GM21528 (cell line): Measurements from ENCODE around the gene ABCC4.

ENCODE experiments used
- ATAC-seq: cut with Tn5 transposase; IDR thresholded peaks from one replicate; pipeline ENCODE4 v1.9.1; 2021; ENCODE audit warnings: mild to moderate bottlenecking, moderate library complexity; ENCODE audit not compliant: unreplicated experiment, low FRiP score

ABCC4 gene

GRCh38 chr13:95128045-95128643, 173.1 kb downstream of the ABCC4 start:
- ATAC-seq, result no peak

- no peak for ATAC-seq
These were observed 176.3 kb downstream of the ABCC4 start for GRCh38 chr13:95124959-95125358.

- no peak for ATAC-seq
These were observed 177.5 kb downstream of the ABCC4 start for GRCh38 chr13:95123726-95124125.

DNA sequence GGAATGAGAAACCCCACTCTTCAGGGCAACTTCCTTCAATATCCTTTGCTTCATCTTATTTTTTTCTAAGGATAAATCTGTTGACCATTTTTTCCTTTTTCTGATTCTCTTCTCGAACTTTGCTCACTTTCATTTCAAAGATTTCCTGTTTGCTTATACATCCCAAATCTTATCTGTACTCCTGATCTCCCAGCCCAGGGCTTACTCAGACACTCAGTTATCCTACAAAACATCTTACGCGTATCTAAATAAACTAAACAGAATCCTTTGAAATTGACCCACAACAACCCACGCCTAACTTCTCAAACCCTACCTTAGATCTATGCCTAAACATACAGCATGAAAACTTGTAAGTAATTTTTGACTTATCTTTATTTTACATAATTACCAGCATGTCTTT, 179.2 kb downstream of the ABCC4 start:
- ATAC-seq, result no peak

GRCh38 chr13:95121516-95121915, 179.7 kb downstream of the ABCC4 start:
- ATAC-seq, result no peak

- no peak for ATAC-seq
These were observed 180.6 kb downstream of the ABCC4 start for GRCh38 chr13:95120650-95121049.

DNA sequence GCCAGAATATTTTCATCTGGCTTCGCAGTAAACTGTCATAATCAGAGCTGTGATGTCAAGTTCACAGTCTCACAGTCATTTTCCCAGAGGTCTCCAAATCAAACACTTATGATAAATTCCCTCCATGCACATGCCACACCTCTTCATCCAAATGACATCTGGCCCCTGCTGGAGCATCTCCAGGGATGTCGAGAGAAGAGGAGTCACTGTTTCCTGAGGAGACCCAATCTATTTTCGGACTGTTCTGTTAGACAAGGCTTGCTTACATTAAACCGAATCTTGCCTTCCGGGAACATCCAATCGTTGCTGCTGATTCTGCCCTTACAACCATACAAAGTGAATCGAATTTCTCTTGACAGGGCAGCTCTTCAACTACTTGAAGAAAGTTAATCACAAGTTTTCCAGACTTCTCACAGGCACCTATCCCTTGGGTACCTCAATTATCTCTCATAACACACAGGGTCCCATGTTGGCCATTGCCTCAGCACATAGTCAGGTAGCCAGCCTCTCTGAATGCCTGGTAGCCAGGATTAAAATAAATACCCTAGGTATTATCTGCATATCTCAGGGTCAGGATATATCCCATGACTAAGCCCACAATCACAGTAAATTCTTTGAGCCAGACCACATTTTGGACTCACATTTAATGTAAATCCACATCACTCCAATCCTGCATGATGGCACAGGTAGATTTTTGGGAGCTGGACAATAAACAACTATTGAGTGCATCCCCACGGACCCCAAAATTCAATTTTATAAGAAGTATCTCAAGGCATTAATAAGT, 182.5 kb downstream of the ABCC4 start:
- no peak for ATAC-seq

DNA sequence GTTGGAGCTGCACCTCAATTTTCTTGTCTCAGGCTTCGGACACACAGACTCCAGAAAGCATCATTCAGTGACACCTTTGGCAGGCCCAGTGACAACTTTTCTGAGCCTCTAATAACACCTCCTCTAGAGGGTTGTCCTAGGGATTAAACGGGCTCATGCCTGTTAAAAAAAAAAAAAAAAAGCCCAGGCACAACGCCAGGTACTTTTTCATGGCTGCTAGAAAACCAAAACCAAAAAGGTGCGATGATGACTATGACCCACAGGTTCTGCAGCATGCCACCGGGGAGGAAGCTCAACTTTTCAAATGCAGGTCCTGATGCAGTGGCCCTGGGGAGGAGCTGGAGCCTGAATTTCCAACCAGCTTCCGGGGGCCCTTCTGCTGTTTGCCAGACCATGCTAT, 184.2 kb downstream of the ABCC4 start:
- no peak for ATAC-seq

- ATAC-seq, result no peak
These were observed 185.7 kb downstream of the ABCC4 start for GRCh38 chr13:95115525-95115924.

DNA sequence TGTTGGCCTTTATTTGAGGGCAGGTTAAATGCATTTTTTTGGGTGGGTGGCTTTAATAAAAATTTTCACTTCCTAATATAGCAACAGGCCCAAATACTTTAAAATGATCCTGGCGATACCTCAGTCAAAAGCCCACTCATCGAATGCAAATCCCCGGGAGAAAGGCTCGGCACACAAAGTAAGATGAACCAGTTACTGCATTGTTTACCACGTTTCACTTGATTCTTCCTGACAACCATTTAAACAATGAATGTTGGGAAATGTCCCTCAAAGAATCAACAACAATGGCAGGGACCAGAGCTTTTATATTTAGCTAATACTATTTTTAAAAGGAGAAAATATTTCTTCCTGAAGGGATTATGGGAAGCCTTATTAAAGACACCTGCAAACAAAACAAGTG, 187.7 kb downstream of the ABCC4 start:
- ATAC-seq, result no peak

GRCh38 chr13:95112883-95113282, 188.4 kb downstream of the ABCC4 start:
- ATAC-seq, result no peak

DNA sequence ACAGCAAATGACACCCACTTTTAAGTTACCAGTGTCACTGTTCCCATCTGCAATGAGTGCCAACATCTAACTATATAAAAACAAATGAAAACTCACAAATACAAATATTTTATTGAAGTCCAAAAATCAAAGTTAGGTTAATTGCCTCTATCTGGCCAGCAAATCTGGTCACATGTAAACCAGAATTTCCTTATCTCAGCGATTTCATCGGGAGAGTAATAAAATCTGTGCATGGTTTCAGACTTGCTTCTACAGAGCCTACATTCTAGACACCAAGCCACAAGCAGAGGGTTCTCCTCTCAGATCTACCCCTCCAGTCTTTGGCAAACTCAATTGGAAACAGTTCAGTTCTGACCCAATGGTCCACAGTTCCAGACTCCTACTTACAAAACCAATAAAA, 189.6 kb downstream of the ABCC4 start:
- ATAC-seq, result no peak

DNA sequence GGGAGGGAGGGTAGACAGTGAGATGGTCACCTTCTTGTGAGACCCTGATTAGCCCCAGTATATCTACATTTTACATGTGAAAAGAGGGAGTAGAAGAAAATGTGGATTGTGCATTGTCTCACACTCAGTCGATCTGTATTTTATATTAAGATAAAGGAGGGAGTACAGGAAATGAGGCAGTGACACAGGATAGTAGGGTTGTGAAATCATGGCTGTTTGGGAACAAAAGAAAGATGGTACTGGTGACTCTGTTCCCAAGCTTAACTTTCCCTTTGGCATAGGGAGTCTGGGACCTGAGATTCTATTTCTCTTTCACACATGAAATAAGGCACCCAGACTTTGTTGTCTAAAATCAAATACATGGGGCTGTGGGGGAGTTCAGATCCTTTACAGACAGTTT, 194.7 kb downstream of the ABCC4 start:
- ATAC-seq, result no peak

GRCh38 chr13:95100525-95101433, 200.5 kb downstream of the ABCC4 start:
- no peak for ATAC-seq

GRCh38 chr13:95099541-95099940, 201.7 kb downstream of the ABCC4 start:
- no peak for ATAC-seq

GRCh38 chr13:95098916-95099315, 202.3 kb downstream of the ABCC4 start:
- no peak for ATAC-seq

DNA sequence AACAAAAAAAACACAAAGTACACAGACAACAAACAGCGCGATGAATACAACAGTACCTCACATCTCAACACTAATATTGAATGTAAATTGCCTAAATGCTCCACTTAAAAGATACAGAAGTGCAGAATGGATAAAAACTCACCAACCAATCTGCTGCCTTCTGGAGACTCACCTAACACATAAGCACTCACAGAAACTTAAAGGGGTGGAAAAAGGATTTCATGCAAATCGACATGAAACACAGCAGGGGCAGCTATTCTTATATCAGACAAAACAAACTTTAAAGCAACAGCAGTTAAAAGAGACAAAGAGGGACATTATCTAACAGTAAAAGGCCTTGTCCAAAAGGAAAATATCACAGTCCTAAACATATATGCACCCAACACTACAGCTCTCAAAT, 209.5 kb downstream of the ABCC4 start:
- ATAC-seq, result no peak

- no peak for ATAC-seq
These were observed 213.4 kb downstream of the ABCC4 start for GRCh38 chr13:95087746-95088305.

- ATAC-seq, result no peak
These were observed 214.5 kb downstream of the ABCC4 start for GRCh38 chr13:95086761-95087160.

DNA sequence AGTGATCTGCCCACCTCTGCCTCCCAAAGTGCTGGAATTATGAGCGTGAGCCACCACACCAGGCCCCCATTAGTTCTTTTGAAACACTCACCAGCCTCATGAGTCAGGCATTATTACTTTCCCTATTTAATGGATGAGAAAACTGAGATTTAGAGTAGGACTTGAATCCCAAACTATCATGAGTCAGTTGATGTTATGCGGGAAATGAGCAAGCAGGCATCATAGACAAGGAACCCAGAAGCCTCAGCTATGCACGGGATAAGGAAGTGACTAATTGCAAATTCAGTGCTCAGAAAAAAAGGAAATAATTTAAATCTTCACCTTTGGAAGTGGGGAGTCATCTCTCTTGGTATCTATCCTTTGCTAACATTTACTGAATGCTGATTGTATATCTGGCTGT, 217.5 kb downstream of the ABCC4 start:
- no peak for ATAC-seq

DNA sequence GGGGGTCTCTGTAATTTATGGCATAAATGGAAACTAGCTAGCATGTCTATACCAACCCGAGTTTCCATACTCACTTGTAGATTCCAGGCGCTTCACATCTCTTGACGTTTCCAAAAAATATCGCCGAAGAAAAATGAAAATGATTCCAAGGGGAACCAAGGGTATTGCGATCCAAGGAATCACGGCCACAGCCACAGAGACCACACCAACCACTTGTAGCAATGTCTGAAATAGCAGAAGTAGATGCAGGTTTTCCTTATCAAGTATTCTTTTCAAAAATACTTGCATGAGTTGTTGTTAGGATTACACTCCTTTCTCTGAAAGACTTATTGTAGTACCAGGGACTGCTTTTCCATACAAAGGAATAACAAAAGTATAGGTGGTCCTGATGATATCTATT, 218.2 kb downstream of the ABCC4 start:
- no peak for ATAC-seq
